Vagina (tissue), 2 donors: ENCODE results near the gene RPL5.

Source experiments
- CTCF ChIP-seq, 3 experiments: fragments of 450-650 bp in 2 of 3; fragments of 200-600 bp in 1 of 3; sonication (generic) in 1 of 3; IDR thresholded peaks; one replicate each; pipeline ENCODE4 v1.5.1; 2017 to 2019; ENCODE audit warnings: antibody characterized with exemption in 3 of 3, mild to moderate bottlenecking in 2 of 3, moderate library complexity in 2 of 3
- POLR2A ChIP-seq, 2 donors: fragments of 450-650 bp; IDR thresholded peaks; one replicate each; pipeline ENCODE4 v1.6.1; 2017; ENCODE audit warnings: antibody characterized with exemption in 2 of 2, mild to moderate bottlenecking in 2 of 2, moderate library complexity in 2 of 2

- no peak for TF ChIP-seq CTCF (IDR thresholded peaks at IDR 0.05)
- no peak for TF ChIP-seq POLR2A (IDR thresholded peaks at IDR 0.05)
These were observed 34.5 kb upstream of the RPL5 start for GRCh38 chr1:92797297-92797696.
